ENCODE results near the gene TLCD5. TPM values are rescaled to one million over a fixed set of nuclear protein-coding genes. Genes with fewer than 3 reads are reported as not detected.
A peak's percentile ranks its signal among the peaks of the same experiment; 100 is the strongest.

TLCD5 gene
- total RNA-seq (2021), result 8.2 to 10.2 TPM (median 8.3 TPM) in 3 replicates
- Bru-seq, nascent RNA, result percentile 85 among the genes with signal in this experiment
- long read RNA-seq, experiment 1, full-length matches to known transcripts, result 16 of 34 reads
- long read RNA-seq, experiment 1, partial matches to known transcripts, result 1 of 34 reads
- long read RNA-seq, experiment 1, other reads (novel, unspliced or antisense), result 17 of 34 reads
- long read RNA-seq, experiment 2, full-length matches to known transcripts, result 6 of 15 reads
- long read RNA-seq, experiment 2, partial matches to known transcripts, result 0 of 15 reads
- long read RNA-seq, experiment 2, other reads (novel, unspliced or antisense), result 9 of 15 reads
- long read RNA-seq, experiment 3, full-length matches to known transcripts, result 9 of 11 reads
- long read RNA-seq, experiment 3, partial matches to known transcripts, result 0 of 11 reads
- long read RNA-seq, experiment 3, other reads (novel, unspliced or antisense), result 2 of 11 reads

GRCh38 chr11:120324932-120325810, at the start of gene TLCD5:
TSS of gene TLCD5 (plus strand) at chr11:120325299. CDS start at chr11:120327442, 2,143 bp downstream.
- Mint-ChIP-seq H3K36me3 (peaks cover 4% of the 10 kb centered on the region), H3K27me3 (ENCODE audit: low read depth) (peaks cover 16% of the 10 kb centered on the region), H3K9me3 (peaks cover 3% of the 10 kb centered on the region; the same call in 1 of the 2 replicates), H3K27ac (peak within 1 kb of the TSS; percentile 74; the same call in 1 of the 2 replicates), H3K4me3 (peak within 1 kb of the TSS; percentile 78), H3K4me1 (peaks cover 17% of the 10 kb centered on the region)
- peak; percentile 95 for ATAC-seq
- POLR2A ChIA-PET, result interaction anchor here (1.2 kb wide), 1 partner anchor 11 kb away, joined by 4 read pairs; the partner anchor contains the start of gene ARHGEF12
- CTCF ChIA-PET, result interaction anchor here (0.7 to 2.5 kb wide), 5 partner anchors 10 to 104 kb away, joined by 3 to 26 read pairs (median 4); partner anchors contain the start of gene ARHGEF12
- peak; percentile 88 for DNase-seq (ENCODE audit: low spot score)
- TF ChIP-seq ZNF263 (CRISPR knock-in tag; IDR thresholded peaks at IDR 0.05; ENCODE audit: low read depth), result peak; percentile 97
- TF ChIP-seq MLX (CRISPR knock-in tag; IDR thresholded peaks at IDR 0.05), result no peak
- TF ChIP-seq, protein P1, sequence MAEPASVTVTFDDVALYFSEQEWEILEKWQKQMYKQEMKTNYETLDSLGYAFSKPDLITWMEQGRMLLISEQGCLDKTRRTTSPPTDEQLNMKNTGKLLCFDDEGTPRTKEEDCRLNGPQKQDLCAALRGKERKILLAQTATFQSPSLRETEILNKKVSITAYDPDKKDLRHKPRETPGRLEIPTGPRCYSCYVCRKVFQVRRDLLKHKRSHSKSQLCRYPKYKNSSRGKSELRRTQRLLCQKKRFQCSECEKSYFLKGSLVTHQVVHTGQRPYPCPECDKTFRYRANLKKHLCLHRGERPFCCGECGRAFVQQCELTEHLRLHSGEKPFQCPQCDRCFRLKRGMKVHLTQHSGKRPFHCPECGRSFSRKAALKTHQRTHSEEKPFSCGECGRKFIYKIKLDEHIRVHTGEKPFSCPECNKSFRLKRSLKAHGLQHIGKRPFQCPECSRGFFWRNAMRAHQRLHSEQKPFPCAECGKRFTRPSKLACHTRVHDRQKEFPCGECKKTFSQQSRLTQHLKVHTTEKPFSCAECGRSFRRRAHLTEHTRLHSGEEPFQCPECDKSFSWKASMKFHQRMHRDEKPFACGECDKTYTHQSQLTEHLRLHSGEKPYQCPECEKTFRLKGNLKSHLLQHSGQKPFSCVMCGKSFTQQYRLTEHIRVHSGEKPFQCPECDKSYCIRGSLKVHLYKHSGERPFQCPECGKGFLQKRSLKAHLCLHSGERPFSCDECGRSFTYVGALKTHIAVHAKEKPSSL (CRISPR knock-in tag; conservative IDR thresholded peaks at IDR 0.05), result no peak
- TF ChIP-seq, protein P2, sequence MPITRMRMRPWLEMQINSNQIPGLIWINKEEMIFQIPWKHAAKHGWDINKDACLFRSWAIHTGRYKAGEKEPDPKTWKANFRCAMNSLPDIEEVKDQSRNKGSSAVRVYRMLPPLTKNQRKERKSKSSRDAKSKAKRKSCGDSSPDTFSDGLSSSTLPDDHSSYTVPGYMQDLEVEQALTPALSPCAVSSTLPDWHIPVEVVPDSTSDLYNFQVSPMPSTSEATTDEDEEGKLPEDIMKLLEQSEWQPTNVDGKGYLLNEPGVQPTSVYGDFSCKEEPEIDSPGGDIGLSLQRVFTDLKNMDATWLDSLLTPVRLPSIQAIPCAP (CRISPR knock-in tag; IDR thresholded peaks at IDR 0.05), result 0 out of 2 replicates have a peak, but pooled peaks have one; percentile 61
- 0 out of 2 replicates have a peak, but pooled peaks have one; percentile 60 for TF ChIP-seq ESRRA (CRISPR knock-in tag; IDR thresholded peaks at IDR 0.05; ENCODE audit: borderline replicate concordance)
- TF ChIP-seq MAX (CRISPR knock-in tag; IDR thresholded peaks at IDR 0.05), result peak; percentile 55
- no peak for TF ChIP-seq EMX1 (CRISPR knock-in tag; IDR thresholded peaks at IDR 0.05)
- TF ChIP-seq ZNF232 (CRISPR knock-in tag; IDR thresholded peaks at IDR 0.05), result no peak
- TF ChIP-seq, protein P3, sequence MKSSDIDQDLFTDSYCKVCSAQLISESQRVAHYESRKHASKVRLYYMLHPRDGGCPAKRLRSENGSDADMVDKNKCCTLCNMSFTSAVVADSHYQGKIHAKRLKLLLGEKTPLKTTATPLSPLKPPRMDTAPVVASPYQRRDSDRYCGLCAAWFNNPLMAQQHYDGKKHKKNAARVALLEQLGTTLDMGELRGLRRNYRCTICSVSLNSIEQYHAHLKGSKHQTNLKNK (CRISPR knock-in tag; IDR thresholded peaks at IDR 0.05), result no peak
- TF ChIP-seq CREM (CRISPR knock-in tag; IDR thresholded peaks at IDR 0.05), result peak; percentile 75
- TF ChIP-seq ZBTB21 (CRISPR knock-in tag; IDR thresholded peaks at IDR 0.05; ENCODE audit: borderline replicate concordance), result no peak
- no peak for TF ChIP-seq OVOL2 (CRISPR knock-in tag; IDR thresholded peaks at IDR 0.05; ENCODE audit: borderline replicate concordance)
- TF ChIP-seq, protein P4, sequence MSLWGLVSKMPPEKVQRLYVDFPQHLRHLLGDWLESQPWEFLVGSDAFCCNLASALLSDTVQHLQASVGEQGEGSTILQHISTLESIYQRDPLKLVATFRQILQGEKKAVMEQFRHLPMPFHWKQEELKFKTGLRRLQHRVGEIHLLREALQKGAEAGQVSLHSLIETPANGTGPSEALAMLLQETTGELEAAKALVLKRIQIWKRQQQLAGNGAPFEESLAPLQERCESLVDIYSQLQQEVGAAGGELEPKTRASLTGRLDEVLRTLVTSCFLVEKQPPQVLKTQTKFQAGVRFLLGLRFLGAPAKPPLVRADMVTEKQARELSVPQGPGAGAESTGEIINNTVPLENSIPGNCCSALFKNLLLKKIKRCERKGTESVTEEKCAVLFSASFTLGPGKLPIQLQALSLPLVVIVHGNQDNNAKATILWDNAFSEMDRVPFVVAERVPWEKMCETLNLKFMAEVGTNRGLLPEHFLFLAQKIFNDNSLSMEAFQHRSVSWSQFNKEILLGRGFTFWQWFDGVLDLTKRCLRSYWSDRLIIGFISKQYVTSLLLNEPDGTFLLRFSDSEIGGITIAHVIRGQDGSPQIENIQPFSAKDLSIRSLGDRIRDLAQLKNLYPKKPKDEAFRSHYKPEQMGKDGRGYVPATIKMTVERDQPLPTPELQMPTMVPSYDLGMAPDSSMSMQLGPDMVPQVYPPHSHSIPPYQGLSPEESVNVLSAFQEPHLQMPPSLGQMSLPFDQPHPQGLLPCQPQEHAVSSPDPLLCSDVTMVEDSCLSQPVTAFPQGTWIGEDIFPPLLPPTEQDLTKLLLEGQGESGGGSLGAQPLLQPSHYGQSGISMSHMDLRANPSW (CRISPR knock-in tag; conservative IDR thresholded peaks at IDR 0.05; ENCODE audit: low read depth), result no peak
- no peak for TF ChIP-seq IRF2 (CRISPR knock-in tag; IDR thresholded peaks at IDR 0.05; ENCODE audit: borderline replicate concordance, low read depth)
- TF ChIP-seq, protein P5, sequence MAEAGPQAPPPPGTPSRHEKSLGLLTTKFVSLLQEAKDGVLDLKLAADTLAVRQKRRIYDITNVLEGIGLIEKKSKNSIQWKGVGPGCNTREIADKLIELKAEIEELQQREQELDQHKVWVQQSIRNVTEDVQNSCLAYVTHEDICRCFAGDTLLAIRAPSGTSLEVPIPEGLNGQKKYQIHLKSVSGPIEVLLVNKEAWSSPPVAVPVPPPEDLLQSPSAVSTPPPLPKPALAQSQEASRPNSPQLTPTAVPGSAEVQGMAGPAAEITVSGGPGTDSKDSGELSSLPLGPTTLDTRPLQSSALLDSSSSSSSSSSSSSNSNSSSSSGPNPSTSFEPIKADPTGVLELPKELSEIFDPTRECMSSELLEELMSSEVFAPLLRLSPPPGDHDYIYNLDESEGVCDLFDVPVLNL (CRISPR knock-in tag; IDR thresholded peaks at IDR 0.05; ENCODE audit: borderline replicate concordance, low read depth), result no peak
- no peak for TF ChIP-seq NFYB (CRISPR knock-in tag; conservative IDR thresholded peaks at IDR 0.05; ENCODE audit: low read depth)
- TF ChIP-seq ZNF423 (CRISPR knock-in tag; IDR thresholded peaks at IDR 0.05), result no peak
- TF ChIP-seq HMGA2 (CRISPR knock-in tag; IDR thresholded peaks at IDR 0.05), result no peak
- TF ChIP-seq NR3C1 (CRISPR knock-in tag; conservative IDR thresholded peaks at IDR 0.05; ENCODE audit: low read depth), result no peak
- peak; percentile 63; the same call in 1 of the 2 replicates for TF ChIP-seq ELF4 (CRISPR knock-in tag; IDR thresholded peaks at IDR 0.05; ENCODE audit: low read depth)
- no peak for TF ChIP-seq SOX15 (CRISPR knock-in tag; IDR thresholded peaks at IDR 0.05)
- TF ChIP-seq ERG (CRISPR knock-in tag; IDR thresholded peaks at IDR 0.05), result no peak
- TF ChIP-seq USF2 (CRISPR knock-in tag; IDR thresholded peaks at IDR 0.05), result no peak; the same call in none of the 2 replicates
- TF ChIP-seq ETV6 (CRISPR knock-in tag; IDR thresholded peaks at IDR 0.05), result peak; percentile 63

Data from WTC11 (cell line).